Left hindlimb (tissue), 1 donor: ENCODE data around the gene ELOVL3.
"Not testable (repeated sequence)": the region's sequence is repeated elsewhere in the genome, so short reads cannot be mapped to it uniquely, and the experiment has no call there.

Source experiments
- DNase-seq: peaks from one replicate; pipeline ENCODE4 v3.0.0-alpha.2; 2018

ELOVL3 gene

GRCh38 chr10:102225646-102226541, at the start of gene ELOVL3:
Gene ELOVL3 (plus strand): TSS chr10:102226299. CDS start chr10:102226549, 250 bp downstream.
- peak; percentile 94 for DNase-seq

GRCh38 chr10:102184606-102185005, 41.5 kb upstream of the ELOVL3 start:
- no peak for DNase-seq

- no peak for DNase-seq
Observed at GRCh38 chr10:102185272-102185671, 40.8 kb upstream of the ELOVL3 start.

GRCh38 chr10:102185811-102186527, 40.1 kb upstream of the ELOVL3 start:
- no peak for DNase-seq

GRCh38 chr10:102188298-102188940, 37.7 kb upstream of the ELOVL3 start:
- no peak for DNase-seq

- not testable (repeated sequence) for DNase-seq
Observed at GRCh38 chr10:102188941-102189898, 36.9 kb upstream of the ELOVL3 start.

GRCh38 chr10:102191956-102192355, 34.1 kb upstream of the ELOVL3 start:
- no peak for DNase-seq

GRCh38 chr10:102195296-102195870, 30.7 kb upstream of the ELOVL3 start:
- no peak for DNase-seq

- DNase-seq = no peak
Observed at GRCh38 chr10:102196893-102197292, 29.2 kb upstream of the ELOVL3 start.

- no peak for DNase-seq
Observed at GRCh38 chr10:102198027-102198426, 28.1 kb upstream of the ELOVL3 start.

- DNase-seq = no peak
Observed at GRCh38 chr10:102200751-102201640, 25.1 kb upstream of the ELOVL3 start.

GRCh38 chr10:102202386-102202785, 23.7 kb upstream of the ELOVL3 start:
- no peak for DNase-seq

- no peak for DNase-seq
Observed at GRCh38 chr10:102208311-102209035, 17.6 kb upstream of the ELOVL3 start.

GRCh38 chr10:102211615-102212299, 14.3 kb upstream of the ELOVL3 start:
- DNase-seq = no peak

- DNase-seq = not testable (repeated sequence)
Observed at GRCh38 chr10:102213599-102213998, 12.5 kb upstream of the ELOVL3 start.

GRCh38 chr10:102219370-102219769, 6.7 kb upstream of the ELOVL3 start:
- DNase-seq = no peak

- DNase-seq = no peak
Observed at GRCh38 chr10:102220612-102221011, 5.5 kb upstream of the ELOVL3 start.

- no peak for DNase-seq
Observed at GRCh38 chr10:102222797-102223196, 3.3 kb upstream of the ELOVL3 start.

GRCh38 chr10:102226542-102226870, 407 bp downstream of the ELOVL3 start:
- no peak for DNase-seq

- DNase-seq = no peak
Observed at GRCh38 chr10:102227050-102227449, 951 bp downstream of the ELOVL3 start.
